Colonic mucosa (tissue), 4 donors: Measurements from ENCODE around the gene SPATA6L. TPM values are rescaled to one million over a fixed set of nuclear protein-coding genes. Genes with fewer than 3 reads are reported as not detected.

ENCODE experiments used
- DNase-seq: peaks from one replicate; pipeline ENCODE4 v3.0.0-alpha.2; 2020
- H3K27ac ChIP-seq: fragments of 200-600 bp; one replicate; pipeline ENCODE4 v1.8.0; 2021
- H3K27me3 ChIP-seq: fragments of 200-600 bp; one replicate; pipeline ENCODE4 v1.8.0; 2021
- H3K36me3 ChIP-seq: fragments of 200-600 bp; one replicate; pipeline ENCODE4 v1.8.0; 2021
- H3K4me1 ChIP-seq: fragments of 200-600 bp; one replicate; pipeline ENCODE4 v1.8.0; 2021; ENCODE audit warnings: mild to moderate bottlenecking
- H3K4me3 ChIP-seq: fragments of 200-600 bp; one replicate; pipeline ENCODE4 v1.8.0; 2021
- H3K9ac ChIP-seq, 2 donors: one replicate each; pipeline ENCODE4 v1.7.0; 2013; ENCODE audit warnings: control low read depth in 2 of 2, low read depth in 2 of 2, low read length in 2 of 2
- H3K9me3 ChIP-seq: fragments of 200-600 bp; one replicate; pipeline ENCODE4 v1.8.0; 2021
- CTCF ChIP-seq: fragments of 200-600 bp; IDR thresholded peaks from one replicate; pipeline ENCODE4 v1.8.0; 2022; ENCODE audit warnings: antibody characterized with exemption, mild to moderate bottlenecking
- intact Hi-C: fragments of 100-400 bp; cut with DNase I; formaldehyde crosslinking; loops from one replicate; pipeline ENCODE4 v1.14.1; 2022
- total RNA-seq, 2 donors: library from RNA; stranded (reverse); fragmentation: NEBNext Ultra II Directional in 1 of 2; extraction: Animal tissue kit (Norgen Biotek cat#: 25700) in 1 of 2; gene quantifications; one replicate each; pipeline ENCODE4 v1.2.1, GENCODE V29; 2021
- donor health status: healthy.
- donor health status: DM: no; HTN: no; CAD: no.
- donor health status: DM: no; HTN: no; CAD: no.

Gene SPATA6L
- total RNA-seq, 2 donors from 2014 or later = 5.0 to 6.8 TPM

GRCh38 chr9:4581861-4582565 lies 84.3 kb downstream of the SPATA6L start:
- no peak overlapping the region for H3K4me3 ChIP-seq
- H3K36me3 ChIP-seq = no peaks in the 10 kb centered on the region
- no peaks in the 10 kb centered on the region for H3K27me3 ChIP-seq
- H3K27ac ChIP-seq = no peak overlapping the region
- TF ChIP-seq CTCF = no peak
- no peaks in the 10 kb centered on the region for H3K4me1 ChIP-seq
- no peak for DNase-seq
- H3K9me3 ChIP-seq = no peaks in the 10 kb centered on the region
- H3K9ac ChIP-seq = no peak overlapping the region
- intact Hi-C loops = no loop called here

DNA sequence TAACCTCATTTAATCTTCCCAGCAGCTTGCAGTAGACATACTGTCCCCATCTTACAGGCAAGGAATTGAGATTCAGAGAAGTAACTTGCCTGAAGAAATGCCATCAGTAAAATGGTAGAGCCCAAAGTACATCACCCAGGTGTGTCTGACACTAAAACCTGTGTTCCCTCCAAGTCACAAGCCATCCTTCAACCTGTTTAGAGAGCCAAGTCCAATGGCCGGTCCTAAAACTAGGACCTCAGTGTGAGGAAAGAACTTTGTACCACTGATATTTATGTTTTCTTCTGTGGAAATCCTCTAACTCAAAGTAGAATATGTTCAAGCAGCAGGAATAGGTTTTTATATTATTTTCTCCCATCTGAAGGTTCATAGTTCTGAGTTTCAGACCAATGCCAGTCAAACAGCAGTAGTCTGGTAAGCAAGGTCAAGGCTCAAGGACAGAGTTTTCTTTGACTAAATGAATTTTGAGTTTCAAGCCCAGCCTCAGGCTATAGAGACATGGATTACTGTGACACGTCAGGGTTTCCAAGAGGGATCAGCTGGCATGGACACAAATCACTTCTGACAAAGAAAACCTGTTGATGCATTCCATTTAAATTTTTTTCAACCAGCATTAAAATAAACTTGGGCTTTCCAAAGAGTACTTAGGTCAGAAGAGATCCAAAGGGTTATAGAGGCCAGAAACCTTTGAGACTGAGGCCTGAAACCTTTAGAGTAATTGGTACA lies 85.1 kb downstream of the SPATA6L start:
- TF ChIP-seq CTCF = no peak
- Histone ChIP-seq H3K4me3 (no peak overlapping the region), H3K9ac (no peak overlapping the region), H3K9me3 (no peaks in the 10 kb centered on the region), H3K36me3 (no peaks in the 10 kb centered on the region), H3K4me1 (no peaks in the 10 kb centered on the region), H3K27me3 (no peaks in the 10 kb centered on the region), H3K27ac (no peak overlapping the region)
- DNase-seq = no peak
- intact Hi-C loops = no loop called here

DNA sequence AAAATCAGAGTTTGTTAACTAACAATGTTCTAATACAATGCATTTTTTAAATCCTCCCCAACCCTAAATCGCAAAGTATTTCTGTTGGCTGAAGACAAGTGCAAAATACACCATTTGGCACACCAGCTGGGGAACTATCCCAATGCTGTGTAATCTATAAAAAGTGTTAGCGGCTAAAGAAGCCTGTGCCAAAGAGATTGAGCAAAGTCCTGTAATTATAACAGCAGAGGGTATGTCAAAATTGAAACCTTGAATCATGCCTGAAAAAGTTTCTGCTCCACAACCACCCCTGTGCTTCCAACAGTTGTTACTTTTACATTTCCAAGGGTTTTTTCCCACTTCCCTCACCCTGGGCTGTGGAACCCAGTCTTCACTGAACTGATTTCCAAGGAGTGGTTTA lies 87.3 kb downstream of the SPATA6L start:
- Histone ChIP-seq H3K27ac (no peak overlapping the region), H3K9ac (no peak overlapping the region), H3K4me3 (no peak overlapping the region), H3K4me1 (no peaks in the 10 kb centered on the region), H3K9me3 (no peaks in the 10 kb centered on the region), H3K36me3 (no peaks in the 10 kb centered on the region), H3K27me3 (no peaks in the 10 kb centered on the region)
- DNase-seq = no peak
- TF ChIP-seq CTCF = no peak
- intact Hi-C loops = no loop called here

DNA sequence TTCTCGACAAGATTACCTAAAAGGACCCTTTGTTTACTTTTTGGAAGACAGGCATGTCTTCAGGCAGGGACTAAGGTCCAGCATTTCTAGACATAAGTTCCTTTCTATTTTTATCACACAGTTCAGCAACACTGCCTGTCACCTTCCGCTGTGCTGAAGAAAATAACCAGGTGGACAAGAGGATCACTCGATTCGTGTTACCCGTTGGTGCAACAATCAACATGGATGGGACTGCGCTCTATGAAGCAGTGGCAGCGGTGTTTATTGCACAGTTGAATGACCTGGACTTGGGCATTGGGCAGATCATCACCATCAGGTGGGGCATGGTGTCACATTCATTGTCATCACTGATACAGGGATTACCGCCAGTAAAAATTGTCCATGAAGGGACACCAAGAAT lies 89.8 kb downstream of the SPATA6L start:
- Histone ChIP-seq H3K27me3 (no peaks in the 10 kb centered on the region), H3K27ac (no peak overlapping the region), H3K4me1 (no peaks in the 10 kb centered on the region), H3K36me3 (no peaks in the 10 kb centered on the region), H3K4me3 (no peak overlapping the region), H3K9ac (no peak overlapping the region), H3K9me3 (no peaks in the 10 kb centered on the region)
- TF ChIP-seq CTCF = no peak
- no peak for DNase-seq
- intact Hi-C loops = no loop called here

- no peaks in the 10 kb centered on the region for H3K27me3 ChIP-seq
- no peak overlapping the region for H3K27ac ChIP-seq
- no peak overlapping the region for H3K4me3 ChIP-seq
- no peak for TF ChIP-seq CTCF
- no peaks in the 10 kb centered on the region for H3K9me3 ChIP-seq
- intact Hi-C loops = no loop called here
- no peak overlapping the region for H3K9ac ChIP-seq
- H3K4me1 ChIP-seq = no peaks in the 10 kb centered on the region
- no peak for DNase-seq
- no peaks in the 10 kb centered on the region for H3K36me3 ChIP-seq
Measured at GRCh38 chr9:4575997-4576396, 90.3 kb downstream of the SPATA6L start.
